Lower leg skin (tissue), 3 donors: ENCODE results near the gene SLITRK6.

ENCODE experiments used
- POLR2A ChIP-seq, 2 donors: fragments of 450-650 bp; IDR thresholded peaks; one replicate each; pipeline ENCODE4 v1.6.1; 2016 to 2017; ENCODE audit warnings: antibody characterized with exemption in 2 of 2, mild to moderate bottlenecking in 1 of 2, moderate library complexity in 1 of 2
- TF ChIP-seq, protein P1 (sequence below), 3 donors: fragments of 450-650 bp; IDR thresholded peaks; one replicate each; pipeline ENCODE4 v1.5.1; 2016; ENCODE audit warnings: antibody characterized with exemption in 3 of 3, mild to moderate bottlenecking in 3 of 3, moderate library complexity in 2 of 3

DNA sequence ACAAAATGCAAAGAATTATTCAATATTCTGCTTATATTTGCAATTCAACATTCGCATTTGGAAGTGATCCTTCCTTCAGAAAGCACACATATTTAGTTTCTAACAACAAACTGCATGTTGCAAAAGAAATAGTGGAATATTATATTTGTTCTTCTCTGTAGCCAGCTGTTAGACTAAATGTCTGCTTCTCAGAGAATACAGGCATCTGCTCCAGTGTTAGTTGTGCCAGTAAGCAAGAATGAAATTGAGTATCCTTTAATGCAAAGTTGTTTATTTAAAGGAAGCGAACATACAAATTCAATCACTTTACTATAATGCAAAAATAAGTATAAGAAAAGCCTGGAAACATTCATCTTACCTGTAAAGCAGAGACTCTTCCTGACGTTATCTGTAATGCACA, 663 bp downstream of the SLITRK6 start:
- TF ChIP-seq POLR2A (IDR thresholded peaks at IDR 0.05): no peak
- TF ChIP-seq, protein P1, sequence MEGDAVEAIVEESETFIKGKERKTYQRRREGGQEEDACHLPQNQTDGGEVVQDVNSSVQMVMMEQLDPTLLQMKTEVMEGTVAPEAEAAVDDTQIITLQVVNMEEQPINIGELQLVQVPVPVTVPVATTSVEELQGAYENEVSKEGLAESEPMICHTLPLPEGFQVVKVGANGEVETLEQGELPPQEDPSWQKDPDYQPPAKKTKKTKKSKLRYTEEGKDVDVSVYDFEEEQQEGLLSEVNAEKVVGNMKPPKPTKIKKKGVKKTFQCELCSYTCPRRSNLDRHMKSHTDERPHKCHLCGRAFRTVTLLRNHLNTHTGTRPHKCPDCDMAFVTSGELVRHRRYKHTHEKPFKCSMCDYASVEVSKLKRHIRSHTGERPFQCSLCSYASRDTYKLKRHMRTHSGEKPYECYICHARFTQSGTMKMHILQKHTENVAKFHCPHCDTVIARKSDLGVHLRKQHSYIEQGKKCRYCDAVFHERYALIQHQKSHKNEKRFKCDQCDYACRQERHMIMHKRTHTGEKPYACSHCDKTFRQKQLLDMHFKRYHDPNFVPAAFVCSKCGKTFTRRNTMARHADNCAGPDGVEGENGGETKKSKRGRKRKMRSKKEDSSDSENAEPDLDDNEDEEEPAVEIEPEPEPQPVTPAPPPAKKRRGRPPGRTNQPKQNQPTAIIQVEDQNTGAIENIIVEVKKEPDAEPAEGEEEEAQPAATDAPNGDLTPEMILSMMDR (IDR thresholded peaks at IDR 0.05): no peak
